Activated CD8-positive, alpha-beta T cell treated with anti-CD3 and anti-CD28 coated beads for 36 hours (primary cell): ENCODE measurements around the gene SRGAP1. TPM values are rescaled to one million over a fixed set of nuclear protein-coding genes. Genes with fewer than 3 reads are reported as not detected.
"Not testable (repeated sequence)": the region's sequence is repeated elsewhere in the genome, so short reads cannot be mapped to it uniquely, and the experiment has no call there.

Source experiments
- ATAC-seq: fragments of 200-7000 bp; cut with Tn5 transposase; one replicate; pipeline ENCODE4 v1.10.0; 2021; ENCODE audit warnings: mild to moderate bottlenecking, moderate library complexity
- CTCF ChIA-PET: fragments of 350-600 bp; sonication (Branson Sonifier 250); formaldehyde crosslinking; loops from one replicate; lab custom pipeline; 2021; ENCODE audit warnings: antibody characterized with exemption; lab: Charles Lee
- POLR2A ChIA-PET: fragments of 350-600 bp; sonication (Branson Sonifier 250); formaldehyde crosslinking; loops from one replicate; lab custom pipeline; 2021; ENCODE audit warnings: antibody characterized with exemption; lab: Charles Lee
- DNase-seq: peaks from one replicate; pipeline ENCODE4 v3.0.0-alpha.2; 2020
- H3K27ac Mint-ChIP-seq: one replicate; pipeline ENCODE4 v1.8.0; 2021; ENCODE audit warnings: mild to moderate bottlenecking, mixed read lengths
- H3K27me3 Mint-ChIP-seq: one replicate; pipeline ENCODE4 v1.8.0; 2021; ENCODE audit warnings: mixed read lengths
- H3K36me3 Mint-ChIP-seq: one replicate; pipeline ENCODE4 v1.8.0; 2021; ENCODE audit warnings: low read depth, mixed read lengths
- H3K4me1 Mint-ChIP-seq: one replicate; pipeline ENCODE4 v1.8.0; 2021; ENCODE audit warnings: low read depth, mixed read lengths
- H3K4me3 Mint-ChIP-seq: one replicate; pipeline ENCODE4 v1.8.0; 2021; ENCODE audit warnings: mild to moderate bottlenecking, moderate library complexity, mixed read lengths
- H3K9me3 Mint-ChIP-seq: one replicate; pipeline ENCODE4 v1.8.0; 2021; ENCODE audit warnings: mixed read lengths
- intact Hi-C: fragments of 100-400 bp; cut with micrococcal nuclease; formaldehyde crosslinking; loops from one replicate; pipeline ENCODE4 v1.10.0; 2022
- total RNA-seq, 2 experiments: library from RNA; stranded (reverse); gene quantifications; one replicate each; pipeline ENCODE4 v1.2.3, GENCODE V29; 2021
- TF ChIP-seq, protein P1 (sequence below): fragments of 200-600 bp; IDR thresholded peaks from one replicate; pipeline ENCODE4 v1.8.0; 2022; ENCODE audit warnings: antibody characterized with exemption, mild to moderate bottlenecking

SRGAP1 gene
- total RNA-seq, 2 experiments from 2014 or later, result 0.02 to 0.07 TPM

DNA sequence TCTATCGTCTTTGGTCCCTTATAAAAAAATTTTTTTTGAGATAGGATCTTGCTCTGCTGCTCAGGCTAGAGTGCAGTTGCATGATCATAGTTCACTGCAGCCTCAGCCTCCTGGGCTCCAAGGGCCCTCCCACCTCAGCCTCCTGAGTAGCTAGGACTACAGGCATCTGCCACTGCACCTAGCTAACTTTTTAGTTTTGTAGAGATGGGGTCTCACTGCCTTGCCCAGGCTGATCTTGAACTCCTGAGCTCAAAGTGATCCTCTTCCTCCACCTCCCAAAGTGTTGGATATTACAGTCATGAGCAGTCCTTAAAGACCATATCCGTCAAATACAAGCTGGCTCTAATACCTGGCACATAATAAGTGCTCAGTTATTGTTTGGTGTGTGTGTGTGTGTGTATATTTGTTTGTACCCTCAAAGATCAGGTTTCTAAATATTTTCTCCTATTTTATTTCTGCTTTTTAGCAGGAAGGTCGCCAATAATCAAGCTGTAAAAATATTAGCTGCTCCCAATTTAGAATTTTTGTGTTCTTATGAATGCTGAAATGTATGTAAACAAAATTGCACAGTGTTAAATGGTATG, 30.5 kb downstream of the SRGAP1 start:
- H3K4me3 Mint-ChIP-seq, result no peak overlapping the region
- no peaks in the 10 kb centered on the region for H3K9me3 Mint-ChIP-seq
- H3K27ac Mint-ChIP-seq, result no peak overlapping the region
- ChIA-PET CTCF (interaction anchor here (1.5 kb wide), 1 partner anchor 59 kb away, joined by 3 read pairs; no protein-coding TSS in a partner anchor), POLR2A (no interaction called here)
- no peaks in the 10 kb centered on the region for H3K4me1 Mint-ChIP-seq
- intact Hi-C loops, result no loop called here
- no peaks in the 10 kb centered on the region for H3K36me3 Mint-ChIP-seq
- peaks cover 11% of the 10 kb centered on the region for H3K27me3 Mint-ChIP-seq
- ATAC-seq (no peak), DNase-seq (no peak)
- TF ChIP-seq, protein P1, sequence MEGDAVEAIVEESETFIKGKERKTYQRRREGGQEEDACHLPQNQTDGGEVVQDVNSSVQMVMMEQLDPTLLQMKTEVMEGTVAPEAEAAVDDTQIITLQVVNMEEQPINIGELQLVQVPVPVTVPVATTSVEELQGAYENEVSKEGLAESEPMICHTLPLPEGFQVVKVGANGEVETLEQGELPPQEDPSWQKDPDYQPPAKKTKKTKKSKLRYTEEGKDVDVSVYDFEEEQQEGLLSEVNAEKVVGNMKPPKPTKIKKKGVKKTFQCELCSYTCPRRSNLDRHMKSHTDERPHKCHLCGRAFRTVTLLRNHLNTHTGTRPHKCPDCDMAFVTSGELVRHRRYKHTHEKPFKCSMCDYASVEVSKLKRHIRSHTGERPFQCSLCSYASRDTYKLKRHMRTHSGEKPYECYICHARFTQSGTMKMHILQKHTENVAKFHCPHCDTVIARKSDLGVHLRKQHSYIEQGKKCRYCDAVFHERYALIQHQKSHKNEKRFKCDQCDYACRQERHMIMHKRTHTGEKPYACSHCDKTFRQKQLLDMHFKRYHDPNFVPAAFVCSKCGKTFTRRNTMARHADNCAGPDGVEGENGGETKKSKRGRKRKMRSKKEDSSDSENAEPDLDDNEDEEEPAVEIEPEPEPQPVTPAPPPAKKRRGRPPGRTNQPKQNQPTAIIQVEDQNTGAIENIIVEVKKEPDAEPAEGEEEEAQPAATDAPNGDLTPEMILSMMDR, result no peak

GRCh38 chr12:63875703-63876102, 31.2 kb downstream of the SRGAP1 start:
- ATAC-seq, result no peak
- Mint-ChIP-seq H3K27ac (no peak overlapping the region), H3K36me3 (no peaks in the 10 kb centered on the region), H3K9me3 (no peaks in the 10 kb centered on the region), H3K4me3 (no peak overlapping the region), H3K4me1 (no peaks in the 10 kb centered on the region), H3K27me3 (peaks cover 12% of the 10 kb centered on the region)
- TF ChIP-seq, protein P1, result no peak
- intact Hi-C loops, result no loop called here
- DNase-seq, result no peak
- ChIA-PET CTCF (interaction anchor here (1.5 kb wide), 1 partner anchor 58 kb away, joined by 3 read pairs; no protein-coding TSS in a partner anchor), POLR2A (no interaction called here)

DNA sequence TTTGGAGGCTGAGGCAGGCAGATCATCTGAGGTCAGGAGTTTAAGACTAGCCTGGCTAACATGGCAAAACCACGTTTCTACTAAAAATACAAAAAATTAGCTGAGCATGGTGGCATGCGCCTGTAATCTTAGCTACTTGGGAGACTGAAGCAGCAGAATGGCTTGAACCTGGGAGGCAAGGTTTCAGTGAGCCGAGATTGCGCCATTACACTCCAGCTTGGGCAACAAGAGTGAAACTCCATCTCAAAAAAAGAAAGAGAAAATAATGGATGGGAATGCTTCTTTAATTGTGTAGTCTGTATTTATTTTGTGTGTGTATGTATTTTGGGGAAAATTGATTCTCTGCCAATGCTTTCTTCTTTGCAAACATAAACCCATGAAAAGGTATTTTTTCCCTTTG, 32.5 kb downstream of the SRGAP1 start:
- intact Hi-C loops, result no loop called here
- ChIA-PET POLR2A (no interaction called here), CTCF (no interaction called here)
- H3K9me3 Mint-ChIP-seq, result no peaks in the 10 kb centered on the region
- ATAC-seq, result no peak
- TF ChIP-seq, protein P1, result no peak
- no peak overlapping the region for H3K27ac Mint-ChIP-seq
- H3K4me3 Mint-ChIP-seq, result no peak overlapping the region
- peaks cover 12% of the 10 kb centered on the region for H3K27me3 Mint-ChIP-seq
- no peak for DNase-seq
- no peaks in the 10 kb centered on the region for H3K4me1 Mint-ChIP-seq
- no peaks in the 10 kb centered on the region for H3K36me3 Mint-ChIP-seq

GRCh38 chr12:63877693-63878092, 33.2 kb downstream of the SRGAP1 start:
- intact Hi-C loops, result no loop called here

DNA sequence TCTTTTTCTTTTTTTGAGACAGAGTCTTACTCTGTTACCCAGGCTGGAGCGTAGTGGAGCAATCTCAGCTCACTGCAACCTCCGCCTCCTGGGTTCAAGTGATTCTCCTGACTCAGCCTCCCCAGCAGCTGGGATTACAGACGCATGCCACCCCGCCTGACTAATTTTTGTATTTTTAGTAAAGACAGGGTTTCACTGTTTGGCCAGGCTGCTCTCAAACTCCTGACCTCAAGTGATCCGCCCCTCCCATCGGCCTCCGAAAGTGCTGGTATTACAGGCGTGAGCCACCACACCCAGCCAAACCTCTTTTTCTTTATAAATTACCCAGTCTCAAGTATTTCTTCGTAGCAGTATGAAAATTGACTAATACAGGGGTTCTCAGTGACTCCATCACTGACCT, 35.7 kb downstream of the SRGAP1 start:
- not testable (repeated sequence) for DNase-seq

More at GRCh38 chr12:63877693-63878092, 33.2 kb downstream of the SRGAP1 start:
- TF ChIP-seq, protein P1, result no peak
- no peaks in the 10 kb centered on the region for H3K36me3 Mint-ChIP-seq
- POLR2A ChIA-PET, result no interaction called here
- no peaks in the 10 kb centered on the region for H3K9me3 Mint-ChIP-seq
- ATAC-seq (no peak), DNase-seq (no peak)
- no peaks in the 10 kb centered on the region for H3K4me1 Mint-ChIP-seq
- peaks cover 10% of the 10 kb centered on the region for H3K27me3 Mint-ChIP-seq
- CTCF ChIA-PET, result no interaction called here
- no peak overlapping the region for H3K27ac Mint-ChIP-seq
- no peak overlapping the region for H3K4me3 Mint-ChIP-seq

More for the DNA sequence above, 35.7 kb downstream of the SRGAP1 start:
- CTCF ChIA-PET, H3K27ac Mint-ChIP-seq, H3K36me3 Mint-ChIP-seq, intact Hi-C loops, H3K4me3 Mint-ChIP-seq, H3K27me3 Mint-ChIP-seq, ATAC-seq, H3K4me1 Mint-ChIP-seq, H3K9me3 Mint-ChIP-seq, POLR2A ChIA-PET: not testable (repeated sequence)
